ENCODE measurements around the gene PPP1R12B.
"Not testable (repeated sequence)": the region's sequence is repeated elsewhere in the genome, so short reads cannot be mapped to it uniquely, and the experiment has no call there.

Gene PPP1R12B

DNA sequence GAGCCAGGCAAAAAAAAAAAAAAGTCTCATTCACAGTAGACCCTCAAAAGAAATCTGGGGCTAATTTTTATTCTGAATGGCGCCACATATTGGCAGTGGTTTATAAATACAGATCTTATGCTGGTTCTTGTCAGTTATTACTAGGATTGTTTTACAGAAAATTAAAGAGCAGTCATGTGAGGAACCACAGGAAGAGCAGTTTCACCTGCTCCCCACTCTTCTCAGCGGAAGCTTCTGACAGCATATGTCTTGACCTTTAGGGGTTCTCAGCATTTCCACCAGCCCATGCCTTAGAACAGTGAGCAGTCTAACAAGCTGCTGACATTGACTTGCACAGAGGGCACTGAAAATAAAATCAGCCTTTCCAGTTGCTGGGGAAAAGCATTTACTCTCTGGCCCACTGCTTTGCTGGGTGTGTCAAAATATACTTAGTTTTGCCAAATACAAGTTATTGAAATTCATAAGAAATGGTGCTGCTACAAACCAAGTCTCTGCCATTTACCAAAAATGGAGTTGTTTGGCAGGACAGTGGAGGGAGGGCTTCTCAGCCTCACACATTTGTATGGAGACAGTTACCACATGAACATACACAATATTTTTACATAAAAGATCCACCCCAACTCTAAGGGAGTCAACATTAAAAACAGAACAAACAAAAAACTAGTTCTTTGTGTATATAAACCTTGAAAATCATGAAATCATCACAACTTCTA lies 217.5 kb downstream of the PPP1R12B start:
- no peak for DNase-seq

- no peak for DNase-seq
These were observed 219.2 kb downstream of the PPP1R12B start for GRCh38 chr1:202567738-202568137.

GRCh38 chr1:202568410-202568809 lies 219.9 kb downstream of the PPP1R12B start:
- no peak for DNase-seq

GRCh38 chr1:202568826-202569225 lies 220.3 kb downstream of the PPP1R12B start:
- no peak for DNase-seq

GRCh38 chr1:202569393-202570322 lies 221.2 kb downstream of the PPP1R12B start:
- DNase-seq, result no peak

- DNase-seq, result peak; percentile 11
These were observed 223.3 kb downstream of the PPP1R12B start for GRCh38 chr1:202571719-202572339.

GRCh38 chr1:202572867-202573266 lies 224.4 kb downstream of the PPP1R12B start:
- DNase-seq, result no peak

DNA sequence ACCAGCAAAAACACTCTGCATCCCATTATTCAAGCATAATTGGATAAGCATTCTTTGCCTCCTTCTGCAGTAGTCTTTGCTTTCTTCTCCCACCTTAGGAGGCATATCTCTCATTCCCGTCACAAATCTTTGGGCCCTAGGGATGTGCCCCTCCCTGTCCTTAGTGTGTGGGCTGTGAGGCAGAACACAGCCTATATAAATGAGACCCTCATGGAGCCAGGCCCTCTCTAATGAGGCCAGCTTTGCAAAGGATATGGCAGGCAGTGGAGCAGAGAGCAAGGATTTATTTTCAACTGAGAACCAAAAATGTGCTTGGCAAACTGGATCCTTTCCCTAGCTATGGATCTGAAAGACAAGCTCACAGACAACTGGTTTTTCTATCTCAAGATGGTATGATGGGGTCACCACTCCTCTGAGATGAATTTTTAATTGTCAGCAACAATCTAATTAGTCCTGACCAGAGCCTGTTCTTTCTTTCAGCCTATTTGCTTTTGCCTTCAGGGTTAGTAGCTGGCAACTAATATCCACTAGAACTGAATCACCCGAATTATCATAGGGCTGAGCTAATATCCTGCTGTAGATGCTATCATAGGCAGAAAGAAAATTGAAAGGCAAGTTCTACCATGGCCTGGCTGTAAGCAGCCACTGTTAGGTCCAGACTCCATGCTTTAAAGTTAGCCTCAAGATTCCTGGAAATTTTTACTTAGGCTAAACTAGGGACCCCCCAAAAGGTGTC lies 227.6 kb downstream of the PPP1R12B start:
- DNase-seq, result no peak

- DNase-seq, result no peak
These were observed 228.3 kb downstream of the PPP1R12B start for GRCh38 chr1:202576816-202577215.

DNA sequence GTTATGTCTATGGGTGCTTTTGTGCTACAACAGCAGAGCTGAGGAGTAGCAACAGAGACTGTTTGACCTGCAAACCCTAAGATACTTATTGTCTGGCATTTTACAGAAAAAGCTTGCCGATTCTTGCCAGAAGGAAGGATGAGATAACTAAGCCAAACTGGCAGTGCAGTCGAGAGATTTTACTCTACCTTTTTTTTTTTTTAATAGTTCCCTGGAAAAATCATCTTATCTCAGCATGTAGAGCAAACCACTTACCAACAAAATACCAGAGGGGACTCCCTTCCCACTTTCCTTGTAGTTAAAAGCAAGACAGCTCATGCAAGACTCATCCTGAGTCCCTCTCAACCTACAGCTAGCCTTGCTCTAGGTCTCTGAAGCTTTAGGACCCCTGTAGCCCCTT lies 228.9 kb downstream of the PPP1R12B start:
- DNase-seq, result no peak

GRCh38 chr1:202578001-202578504 lies 229.6 kb downstream of the PPP1R12B start:
- DNase-seq, result no peak

GRCh38 chr1:202578565-202578964 lies 230.1 kb downstream of the PPP1R12B start:
- no peak for DNase-seq

DNA sequence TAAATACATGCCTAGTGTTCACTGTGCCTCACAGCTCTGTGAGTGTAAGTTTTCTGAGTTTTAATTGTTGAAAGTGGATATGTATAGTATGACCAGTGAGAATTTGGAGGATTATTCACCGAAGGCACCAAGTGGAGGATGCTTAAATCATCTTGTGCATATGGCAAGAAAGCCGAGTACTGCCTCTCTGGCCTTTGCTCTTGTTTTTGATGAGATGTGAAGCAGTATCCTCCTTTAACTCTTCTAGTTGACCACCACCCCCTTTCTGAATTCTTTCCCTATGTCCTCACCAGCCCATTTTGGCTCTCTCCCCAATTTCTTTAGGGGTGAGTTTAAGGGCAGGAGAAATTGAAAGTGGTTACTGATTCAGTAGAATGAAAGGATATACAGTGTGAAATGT lies 231.3 kb downstream of the PPP1R12B start:
- DNase-seq, result no peak

DNA sequence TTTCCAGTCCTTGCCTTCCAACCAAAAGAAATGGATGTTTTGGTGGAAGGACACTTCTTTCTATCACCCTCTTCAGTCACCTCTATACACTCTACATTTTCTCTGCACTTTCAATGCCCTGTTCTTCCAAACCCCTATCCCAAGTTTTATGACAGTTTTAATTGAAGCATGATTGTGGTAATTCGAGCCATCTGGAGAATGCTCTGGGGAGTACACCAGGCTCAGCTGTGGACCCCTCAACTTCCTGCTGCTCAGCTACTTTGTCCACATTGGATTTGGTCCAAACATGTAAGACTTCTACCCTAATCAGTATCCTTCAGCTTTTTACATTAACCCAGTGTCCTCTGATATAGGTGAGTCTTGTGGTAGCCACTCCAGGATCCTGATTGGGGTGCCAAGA lies 232.1 kb downstream of the PPP1R12B start:
- no peak for DNase-seq

DNA sequence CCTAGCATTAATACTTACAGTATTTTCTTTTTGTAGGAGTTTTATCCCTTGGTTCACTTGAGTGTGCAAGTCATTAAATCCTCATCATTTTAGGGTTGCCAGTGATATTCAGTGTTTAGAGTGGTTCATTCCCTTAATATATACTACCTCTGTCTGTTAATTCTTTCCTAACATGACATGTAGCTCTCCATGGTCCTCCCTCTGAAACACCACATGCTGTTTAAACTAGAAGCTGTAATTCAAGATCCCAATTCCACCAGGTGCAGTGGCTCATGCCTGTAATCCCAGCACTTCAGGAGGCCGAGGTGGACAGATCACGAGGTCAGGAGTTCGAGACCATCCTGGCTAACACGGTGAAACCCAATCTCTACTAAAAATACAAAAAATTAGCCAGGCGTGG lies 233.9 kb downstream of the PPP1R12B start:
- not testable (repeated sequence) for DNase-seq

GRCh38 chr1:202584707-202585589 lies 236.4 kb downstream of the PPP1R12B start:
- no peak for DNase-seq

- DNase-seq, result no peak
These were observed 237.1 kb downstream of the PPP1R12B start for GRCh38 chr1:202585590-202585933.

- DNase-seq, result no peak
These were observed 237.7 kb downstream of the PPP1R12B start for GRCh38 chr1:202586018-202586821.

GRCh38 chr1:202586871-202587270 lies 238.4 kb downstream of the PPP1R12B start:
- no peak for DNase-seq

DNA sequence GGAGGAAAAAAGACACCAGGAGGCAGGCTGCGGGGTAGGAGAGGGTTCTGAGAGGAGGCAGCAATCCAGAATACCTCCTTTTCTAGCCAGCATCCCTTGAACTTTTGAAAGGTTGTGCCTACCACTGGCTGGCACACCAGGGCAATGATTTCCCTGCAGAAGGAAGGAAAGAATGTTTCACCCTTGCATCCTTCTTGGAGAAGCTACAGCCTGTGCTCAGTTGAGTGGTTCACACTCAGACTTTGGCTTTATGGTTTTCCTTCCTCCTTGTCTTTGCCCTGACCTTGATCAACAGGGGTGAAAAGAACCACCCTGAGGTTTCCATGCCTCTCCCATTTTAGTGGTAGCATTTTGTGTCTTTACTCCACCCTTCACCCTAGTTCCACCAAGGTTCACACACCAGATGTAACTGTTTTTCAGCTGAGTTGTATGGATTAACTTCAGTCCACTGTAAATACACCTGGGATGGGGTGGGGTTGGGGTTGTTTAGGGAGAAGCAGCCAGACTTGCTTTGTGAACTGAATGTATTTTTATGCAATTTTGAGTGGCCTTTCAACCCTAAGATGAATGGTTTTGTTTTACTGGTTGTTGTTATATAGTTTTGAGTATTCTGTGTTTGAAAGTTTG lies 239.5 kb downstream of the PPP1R12B start:
- no peak for DNase-seq

Data from activated naive CD4-positive, alpha-beta T cell treated with anti-CD3 and anti-CD28 coated beads, Interleukin-2, amount 50 U/mL, for 16 hours (primary cell).